ENCODE measurements around the gene NT5E. TPM values are rescaled to one million over a fixed set of nuclear protein-coding genes. Genes with fewer than 3 reads are reported as not detected.

The NT5E gene
- total and polyA plus RNA-seq, 2 of the 13 experiments (the other 11 are each of a cell fraction or from before 2014, with no cell fraction given) = 9.5 to 33.0 TPM

GRCh38 chr6:85449818-85450759, at the start of gene NT5E (continued):
- TF ChIP-seq ZNF598 (CRISPR knock-in tag; IDR thresholded peaks at IDR 0.05; ENCODE audit: borderline replicate concordance) = no peak; the same call in 1 of the 2 replicates
- no peak for TF ChIP-seq GPN1 (CRISPR knock-in tag; IDR thresholded peaks at IDR 0.05; ENCODE audit: borderline replicate concordance)
- TF ChIP-seq CEBPG (CRISPR knock-in tag; IDR thresholded peaks at IDR 0.05) = no peak
- 0 out of 2 replicates have a peak, but pooled peaks have one; percentile 30 for TF ChIP-seq ZHX2 (IDR thresholded peaks at IDR 0.05; ENCODE audit: low read depth)
- TF ChIP-seq ZHX2 (CRISPR knock-in tag; IDR thresholded peaks at IDR 0.05; ENCODE audit: borderline replicate concordance) = no peak
- no peak for TF ChIP-seq SNAPC4 (CRISPR knock-in tag; IDR thresholded peaks at IDR 0.05)
- TF ChIP-seq PLRG1 (conservative IDR thresholded peaks at IDR 0.05) = no peak
- TF ChIP-seq BCL6 (CRISPR knock-in tag; IDR thresholded peaks at IDR 0.05) = peak; percentile 8; the same call in 1 of the 2 replicates
- TF ChIP-seq IRF9 (CRISPR knock-in tag; IDR thresholded peaks at IDR 0.05; ENCODE audit: borderline replicate concordance) = peak; percentile 86; the same call in 1 of the 2 replicates
- TF ChIP-seq GMEB1 (CRISPR knock-in tag; IDR thresholded peaks at IDR 0.05; ENCODE audit: borderline replicate concordance) = no peak
- no peak for TF ChIP-seq RFX3 (CRISPR knock-in tag; IDR thresholded peaks at IDR 0.05)
- TF ChIP-seq ZMYM2 (CRISPR knock-in tag; IDR thresholded peaks at IDR 0.05) = no peak

Measured in HepG2 (cell line).